Skeletal muscle satellite cell (primary cell): Measurements from ENCODE around the gene KIAA1549.
"Not testable (repeated sequence)": the region's sequence is repeated elsewhere in the genome, so short reads cannot be mapped to it uniquely, and the experiment has no call there.

Experiments
- H3K27me3 ChIP-seq: 2 replicates; pipeline ENCODE4 v1.7.0; 2013; ENCODE audit warnings: low read length; ENCODE audit not compliant: control insufficient read depth, insufficient read depth
- H3K36me3 ChIP-seq: 2 replicates; pipeline ENCODE4 v1.7.0; 2013; ENCODE audit warnings: mild to moderate bottlenecking, control low read depth, low read length; ENCODE audit not compliant: insufficient read depth
- H3K4me1 ChIP-seq: 2 replicates; pipeline ENCODE4 v1.7.0; 2013; ENCODE audit warnings: low read length; ENCODE audit not compliant: control insufficient read depth, insufficient read depth
- H3K4me2 ChIP-seq: 2 replicates; pipeline ENCODE4 v1.7.0; 2013; ENCODE audit warnings: mild to moderate bottlenecking, low read length
- H3K4me3 ChIP-seq: 2 replicates; pipeline ENCODE4 v1.7.0; 2013; ENCODE audit warnings: low read length
- H3K9ac ChIP-seq: 2 replicates; pipeline ENCODE4 v1.7.0; 2013; ENCODE audit warnings: mild to moderate bottlenecking, low read depth, low read length, moderate library complexity
- H3K9me3 ChIP-seq: replicated peaks from 2 replicates; pipeline ENCODE4 v1.7.0; 2013; ENCODE audit warnings: mild to moderate bottlenecking, control low read depth, low read length

Gene KIAA1549

DNA sequence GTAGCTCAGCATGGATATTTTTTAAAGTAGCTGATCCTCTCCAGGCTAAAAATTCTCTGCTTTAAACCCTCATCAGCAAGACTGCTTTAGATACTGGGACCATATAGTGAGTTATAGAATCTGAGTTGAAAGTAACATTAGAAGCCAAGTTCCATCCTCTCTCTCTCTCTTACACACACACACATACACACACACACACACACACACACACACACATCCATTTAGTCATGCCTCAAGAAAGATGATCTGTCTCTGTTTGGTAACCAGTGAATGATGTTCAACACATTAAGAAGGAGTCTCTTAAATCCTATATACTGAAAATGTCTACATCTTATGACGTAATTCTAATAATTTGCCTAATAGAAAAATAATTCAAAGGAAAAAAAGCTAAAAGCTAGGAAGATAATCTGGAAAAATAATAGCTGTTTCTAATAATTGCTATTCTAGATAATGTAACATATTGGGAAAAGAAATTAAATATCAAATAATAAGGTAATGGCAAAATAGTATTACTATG lies 166.3 kb downstream of the KIAA1549 start:
- Histone ChIP-seq H3K36me3 (no peaks in the 10 kb centered on the region), H3K4me1 (no peaks in the 10 kb centered on the region), H3K9me3 (no peaks in the 10 kb centered on the region), H3K4me3 (no peak overlapping the region), H3K4me2 (no peak overlapping the region), H3K9ac (no peak overlapping the region), H3K27me3 (no peaks in the 10 kb centered on the region)

DNA sequence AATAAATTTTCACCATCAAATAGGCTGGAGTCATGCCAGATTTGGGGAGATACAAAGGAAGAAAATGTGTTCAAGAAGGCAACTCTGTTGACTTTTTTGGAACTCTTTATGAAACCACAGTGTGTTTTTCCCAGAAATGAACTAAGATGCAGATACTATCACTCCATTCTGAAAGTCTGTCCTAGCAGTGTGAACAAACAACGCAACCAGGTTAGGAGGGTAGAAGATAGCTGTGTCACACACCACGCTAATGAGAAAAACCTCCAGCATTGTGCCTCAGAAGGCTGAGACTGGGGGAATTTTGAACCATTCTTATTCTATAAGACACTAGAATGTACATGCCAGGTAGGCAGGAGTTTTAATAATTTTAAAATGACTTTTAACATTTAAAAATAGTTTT lies 167.2 kb downstream of the KIAA1549 start:
- no peaks in the 10 kb centered on the region for H3K27me3 ChIP-seq
- H3K4me2 ChIP-seq: no peak overlapping the region
- H3K4me3 ChIP-seq: no peak overlapping the region
- H3K9ac ChIP-seq: no peak overlapping the region
- H3K36me3 ChIP-seq: no peaks in the 10 kb centered on the region
- no peaks in the 10 kb centered on the region for H3K4me1 ChIP-seq
- no peaks in the 10 kb centered on the region for H3K9me3 ChIP-seq

DNA sequence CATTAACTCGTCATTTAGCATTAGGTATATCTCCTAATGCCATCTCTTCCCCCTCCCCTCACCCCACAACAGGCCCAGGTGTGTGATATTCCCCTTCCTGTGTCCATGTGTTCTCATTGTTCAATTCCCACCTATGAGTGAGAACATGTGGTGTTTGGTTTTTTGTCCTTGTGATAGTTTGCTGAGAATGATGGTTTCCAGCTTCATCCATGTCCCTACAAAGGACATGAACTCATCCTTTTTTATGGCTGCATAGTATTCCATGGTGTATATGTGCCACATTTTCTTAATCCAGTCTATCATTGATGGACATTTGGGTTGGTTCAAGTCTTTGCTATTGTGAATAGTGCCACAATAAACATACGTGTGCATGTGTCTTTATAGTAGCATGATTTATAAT lies 169.9 kb downstream of the KIAA1549 start:
- H3K4me3 ChIP-seq, H3K27me3 ChIP-seq, H3K36me3 ChIP-seq, H3K4me1 ChIP-seq, H3K4me2 ChIP-seq, H3K9ac ChIP-seq, H3K9me3 ChIP-seq: not testable (repeated sequence)

DNA sequence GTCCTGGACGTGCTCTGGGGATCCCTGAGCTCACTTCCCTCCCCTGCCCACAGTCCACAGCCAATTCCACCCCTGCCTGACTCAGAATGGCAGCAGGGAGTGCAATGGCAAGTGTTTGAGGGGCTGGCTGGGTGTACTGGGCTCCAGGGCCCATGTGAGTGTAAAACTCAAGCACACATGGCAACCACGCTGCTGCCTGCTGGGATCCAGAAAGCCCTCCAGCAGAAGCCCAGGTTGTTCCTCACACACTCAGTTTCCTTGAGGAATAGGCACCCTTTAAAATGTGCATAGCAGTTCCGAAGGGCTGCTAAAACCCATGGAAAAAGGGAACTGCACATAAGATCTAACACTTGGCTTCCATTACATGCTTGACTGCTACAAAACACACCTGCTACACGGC lies 171.8 kb downstream of the KIAA1549 start:
- H3K4me1 ChIP-seq: no peaks in the 10 kb centered on the region

DNA sequence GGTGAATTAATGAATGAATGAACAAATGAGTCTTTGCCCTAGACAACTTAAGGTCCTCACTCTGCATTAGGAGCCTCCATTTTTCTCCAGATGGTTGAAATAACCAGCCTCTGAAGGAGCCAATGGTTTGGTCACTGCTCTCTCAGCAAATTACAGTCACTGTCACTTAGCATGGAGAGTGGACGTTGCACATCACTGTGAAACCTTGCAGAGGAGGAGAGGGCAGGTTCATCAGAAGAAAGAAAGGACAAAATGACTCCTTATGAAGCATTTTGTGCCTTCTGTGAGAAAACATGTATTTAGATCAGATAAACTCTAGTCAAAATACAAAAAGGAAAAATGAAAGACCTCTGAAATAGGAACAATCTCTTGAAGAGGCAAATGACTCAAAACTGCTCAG lies 176.6 kb downstream of the KIAA1549 start:
- Histone ChIP-seq H3K4me3 (no peak overlapping the region), H3K36me3 (no peaks in the 10 kb centered on the region), H3K4me1 (no peaks in the 10 kb centered on the region), H3K9ac (no peak overlapping the region), H3K9me3 (no peaks in the 10 kb centered on the region), H3K27me3 (no peaks in the 10 kb centered on the region), H3K4me2 (no peak overlapping the region)

More for the DNA sequence above, 171.8 kb downstream of the KIAA1549 start:
- no peak overlapping the region for H3K4me3 ChIP-seq
- no peaks in the 10 kb centered on the region for H3K27me3 ChIP-seq
- no peak overlapping the region for H3K4me2 ChIP-seq
- no peaks in the 10 kb centered on the region for H3K9me3 ChIP-seq
- no peaks in the 10 kb centered on the region for H3K36me3 ChIP-seq
- H3K9ac ChIP-seq: no peak overlapping the region

DNA sequence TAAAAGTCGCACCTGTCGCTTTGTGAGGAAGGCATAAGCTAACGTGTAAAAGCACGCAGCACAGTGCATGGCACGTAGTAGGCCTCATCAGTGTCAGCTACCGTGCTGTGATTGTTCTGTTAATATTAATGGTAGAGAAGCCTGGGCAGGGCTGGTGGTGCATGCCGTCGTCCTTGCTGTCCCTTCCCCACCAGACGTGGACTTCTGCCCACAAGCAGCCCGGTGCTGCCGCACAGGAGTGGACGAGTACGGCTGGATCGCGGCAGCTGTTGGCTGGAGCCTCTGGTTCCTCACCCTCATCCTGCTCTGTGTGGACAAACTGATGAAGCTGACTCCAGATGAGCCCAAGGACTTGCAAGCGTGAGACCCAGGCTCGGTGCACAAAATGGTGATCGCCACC lies 178.5 kb downstream of the KIAA1549 start:
- Histone ChIP-seq H3K27me3 (peaks cover 4% of the 10 kb centered on the region), H3K9ac (no peak overlapping the region), H3K4me1 (no peaks in the 10 kb centered on the region), H3K36me3 (no peaks in the 10 kb centered on the region), H3K4me3 (no peak overlapping the region), H3K9me3 (no peaks in the 10 kb centered on the region), H3K4me2 (no peak overlapping the region)

DNA sequence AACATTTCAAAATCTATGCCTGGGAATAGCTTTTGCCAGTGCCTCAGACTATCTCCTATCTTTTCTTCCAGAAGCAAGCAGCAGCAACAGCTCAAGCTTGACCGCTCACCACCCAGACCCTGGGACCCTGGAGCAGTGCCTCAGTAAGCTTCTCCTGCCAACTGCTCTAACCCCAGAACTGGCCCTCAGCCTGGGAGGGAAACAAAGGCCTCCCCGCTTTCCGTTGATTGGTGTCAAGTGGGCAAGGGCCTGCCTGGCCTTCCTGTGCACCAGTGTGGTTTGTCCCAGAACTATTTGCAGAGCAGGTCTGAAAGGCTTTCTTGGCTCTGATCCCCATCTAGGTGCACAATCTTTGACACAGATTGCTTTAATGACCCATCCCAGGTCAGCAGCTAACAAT lies 179.9 kb downstream of the KIAA1549 start:
- no peaks in the 10 kb centered on the region for H3K4me1 ChIP-seq
- H3K9me3 ChIP-seq: no peaks in the 10 kb centered on the region
- H3K27me3 ChIP-seq: peaks cover 4% of the 10 kb centered on the region
- H3K36me3 ChIP-seq: no peaks in the 10 kb centered on the region
- no peak overlapping the region for H3K4me3 ChIP-seq
- no peak overlapping the region for H3K9ac ChIP-seq
- H3K4me2 ChIP-seq: no peak overlapping the region

DNA sequence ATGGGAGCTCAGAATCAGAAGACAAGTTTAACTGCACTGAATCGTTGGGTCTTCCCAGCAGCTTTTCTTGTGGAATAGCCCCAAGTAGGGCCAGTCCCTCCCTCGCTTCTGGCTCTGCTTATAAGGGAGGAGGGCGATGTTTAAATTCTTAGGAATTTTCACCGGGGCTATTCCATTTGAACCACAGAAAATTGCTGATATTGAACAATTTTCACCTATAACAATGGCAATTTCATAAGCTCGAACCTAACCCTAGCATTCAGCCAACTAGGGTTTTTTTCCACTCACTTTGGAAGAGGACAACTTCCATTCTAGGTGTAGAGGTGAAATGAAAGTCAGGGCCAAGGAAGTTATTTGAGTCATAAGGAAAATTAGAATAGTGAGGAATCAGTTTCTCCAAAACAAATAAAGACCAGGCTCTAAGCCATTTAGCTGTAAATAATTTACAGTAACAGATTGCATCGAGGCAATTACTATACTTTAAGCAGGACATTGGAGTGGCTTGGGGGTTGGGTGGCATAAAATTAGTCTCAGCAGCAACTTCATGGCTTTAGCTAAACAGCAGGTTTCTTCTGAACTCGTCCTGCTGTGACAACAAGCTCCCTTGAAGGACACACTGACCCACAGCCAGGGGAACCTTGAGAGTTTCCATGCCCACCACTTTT lies 181.7 kb downstream of the KIAA1549 start:
- no peak overlapping the region for H3K4me3 ChIP-seq
- H3K4me1 ChIP-seq: no peaks in the 10 kb centered on the region
- H3K4me2 ChIP-seq: no peak overlapping the region
- peaks cover 4% of the 10 kb centered on the region for H3K27me3 ChIP-seq
- H3K9me3 ChIP-seq: no peaks in the 10 kb centered on the region
- H3K36me3 ChIP-seq: no peaks in the 10 kb centered on the region
- H3K9ac ChIP-seq: no peak overlapping the region

DNA sequence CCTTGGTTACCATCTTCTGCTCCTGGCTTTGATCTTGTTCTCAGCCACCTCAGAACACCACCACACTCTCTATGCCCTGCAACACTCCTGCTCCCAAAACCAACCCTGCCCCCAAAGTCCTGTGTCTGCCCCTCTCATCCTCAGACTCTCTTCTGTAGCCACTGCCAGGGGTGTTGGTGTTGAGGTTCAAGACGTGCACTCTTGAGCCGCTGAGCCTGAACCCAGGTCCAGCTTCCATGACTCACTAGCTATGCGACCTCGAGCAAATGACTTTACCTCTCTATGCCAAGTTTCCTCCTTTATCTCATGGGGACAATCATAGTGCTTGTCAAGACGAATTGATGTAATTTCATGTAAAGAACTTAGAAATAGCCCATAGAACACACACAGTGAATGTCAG lies 182.4 kb downstream of the KIAA1549 start:
- H3K9me3 ChIP-seq: no peaks in the 10 kb centered on the region
- H3K4me1 ChIP-seq: no peaks in the 10 kb centered on the region
- no peak overlapping the region for H3K4me3 ChIP-seq
- no peak overlapping the region for H3K9ac ChIP-seq
- peaks cover 4% of the 10 kb centered on the region for H3K27me3 ChIP-seq
- H3K36me3 ChIP-seq: no peaks in the 10 kb centered on the region
- no peak overlapping the region for H3K4me2 ChIP-seq

DNA sequence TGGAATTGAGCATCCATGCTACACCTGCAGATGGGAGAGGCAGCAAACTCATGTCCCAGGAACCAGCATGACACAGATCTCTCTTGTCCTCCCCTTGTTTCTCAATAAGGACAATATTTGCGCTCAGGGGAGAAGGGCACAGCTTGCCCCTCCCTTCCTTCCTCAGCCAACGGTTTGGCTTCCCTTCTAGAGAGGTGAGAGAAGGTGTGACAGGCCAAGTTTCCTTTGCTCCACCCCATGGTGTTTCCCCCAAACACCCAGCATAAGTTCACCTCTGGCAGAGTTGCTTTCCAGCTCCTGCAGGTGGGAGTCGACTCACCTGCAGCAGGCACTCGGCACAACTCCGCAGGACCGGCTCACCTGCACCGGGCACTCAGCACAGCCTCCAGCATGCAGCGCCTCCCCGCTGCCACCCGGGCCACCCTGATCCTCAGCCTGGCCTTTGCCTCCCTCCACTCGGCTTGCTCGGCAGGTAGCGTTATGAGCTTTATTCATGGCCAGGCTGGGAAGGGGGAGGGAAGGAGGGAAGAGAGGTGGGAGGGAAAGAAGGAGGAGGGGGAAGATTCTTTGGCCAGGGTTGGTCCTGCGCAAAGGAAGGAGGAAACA lies 183.4 kb downstream of the KIAA1549 start, which contains the start of the genes ATP6V0A4 and TMEM213:
TSS of gene ATP6V0A4 (minus strand) at position 482 of the 606 bp plus-strand sequence. CDS start 26,949 bp downstream, outside the sequence.
TSS of gene TMEM213 (plus strand) at position 280 of the 606 bp plus-strand sequence. CDS start at position 391, 111 bp downstream.
- Histone ChIP-seq H3K9me3 (no peaks in the 10 kb centered on the region), H3K4me3 (no peak within 1 kb of the TSS), H3K27me3 (peaks cover 4% of the 10 kb centered on the region), H3K4me2 (no peak within 1 kb of the TSS), H3K4me1 (no peaks in the 10 kb centered on the region), H3K9ac (no peak within 1 kb of the TSS), H3K36me3 (no peaks in the 10 kb centered on the region)

DNA sequence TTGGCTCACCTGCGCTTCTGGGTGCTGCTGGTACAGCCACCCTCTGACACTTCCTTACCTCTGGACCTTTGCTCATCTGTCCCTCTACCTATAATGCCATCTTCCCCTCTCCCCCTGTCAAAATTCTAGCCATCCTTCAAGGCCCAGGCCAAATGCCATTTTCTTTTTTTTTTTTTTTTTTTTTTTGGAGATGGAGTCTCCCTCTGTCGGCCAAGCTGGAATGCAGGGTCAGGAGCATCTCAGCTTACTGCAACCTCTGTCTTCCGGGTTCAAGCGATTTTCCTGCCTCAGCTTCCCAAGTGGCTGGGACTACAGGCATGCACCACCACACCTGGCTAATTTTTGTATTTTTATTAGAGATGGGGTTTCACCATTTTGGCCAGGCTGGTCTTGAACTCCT lies 184.1 kb downstream of the KIAA1549 start:
- not testable (repeated sequence) for H3K4me1 ChIP-seq, H3K9ac ChIP-seq, H3K9me3 ChIP-seq, H3K4me3 ChIP-seq, H3K4me2 ChIP-seq, H3K36me3 ChIP-seq, H3K27me3 ChIP-seq
